Mucosa of stomach (tissue), 1 donor: Measurements from ENCODE around the gene ETF1.
A peak's percentile ranks its signal among the peaks of the same experiment; 100 is the strongest.

Experiments
- H3K27me3 ChIP-seq: one replicate; pipeline ENCODE4 v1.7.0; 2013; ENCODE audit warnings: mild to moderate bottlenecking, low read length; ENCODE audit not compliant: control insufficient read depth, insufficient read depth
- H3K36me3 ChIP-seq: one replicate; pipeline ENCODE4 v1.7.0; 2013; ENCODE audit warnings: low read length; ENCODE audit not compliant: control insufficient read depth, insufficient read depth
- H3K4me1 ChIP-seq: one replicate; pipeline ENCODE4 v1.7.0; 2013; ENCODE audit warnings: mild to moderate bottlenecking, low read length; ENCODE audit not compliant: control insufficient read depth, insufficient read depth
- H3K4me3 ChIP-seq: one replicate; pipeline ENCODE4 v1.7.0; 2013; ENCODE audit warnings: low read length
- H3K9ac ChIP-seq: one replicate; pipeline ENCODE4 v1.7.0; 2013; ENCODE audit warnings: mild to moderate bottlenecking, low read length, moderate library complexity
- H3K9me3 ChIP-seq: one replicate; pipeline ENCODE4 v1.7.0; 2013; ENCODE audit warnings: mild to moderate bottlenecking, low read length, moderate library complexity; ENCODE audit not compliant: control insufficient read depth
- donor health status: Pancreatic carcinoma.

Gene ETF1

DNA sequence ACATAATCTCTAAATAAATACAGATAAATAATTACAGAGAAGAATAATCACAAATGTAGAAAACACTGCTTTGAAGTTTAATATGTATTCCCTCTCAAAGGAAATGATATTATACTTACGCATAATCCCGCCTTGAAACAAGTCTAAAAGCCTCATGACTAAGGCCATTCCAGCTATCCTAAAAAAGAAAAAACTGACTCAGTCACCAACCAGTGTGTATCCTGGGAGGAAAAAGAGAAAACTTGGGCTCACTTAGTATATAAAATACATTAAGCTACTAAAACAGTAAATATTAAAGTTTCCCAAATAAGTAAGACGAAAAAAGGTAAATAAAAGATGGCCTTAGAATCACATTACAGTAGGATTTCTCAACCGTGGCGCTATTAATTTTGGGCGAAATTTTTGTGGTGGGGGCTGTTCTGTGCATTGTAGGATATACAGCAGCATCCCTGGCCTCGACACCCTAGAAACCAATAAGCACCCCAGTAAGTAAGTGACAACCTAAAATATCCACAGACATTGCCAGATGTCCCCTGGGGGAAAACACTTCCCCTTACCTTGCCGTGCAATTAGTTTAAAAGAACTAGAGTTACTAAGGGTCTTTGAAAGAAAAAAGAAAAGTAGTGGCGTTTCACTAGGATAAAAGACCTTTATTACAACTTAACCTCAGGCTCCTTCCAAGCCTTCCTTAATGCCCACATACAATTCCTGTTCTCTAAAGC, 31.1 kb upstream of the ETF1 start:
- H3K9me3 ChIP-seq = no peaks in the 10 kb centered on the region
- H3K9ac ChIP-seq = peak overlapping the region; percentile 96
- no peaks in the 10 kb centered on the region for H3K27me3 ChIP-seq
- H3K4me1 ChIP-seq = peaks cover 13% of the 10 kb centered on the region
- peaks cover 17% of the 10 kb centered on the region for H3K36me3 ChIP-seq
- H3K4me3 ChIP-seq = peak overlapping the region; percentile 74

DNA sequence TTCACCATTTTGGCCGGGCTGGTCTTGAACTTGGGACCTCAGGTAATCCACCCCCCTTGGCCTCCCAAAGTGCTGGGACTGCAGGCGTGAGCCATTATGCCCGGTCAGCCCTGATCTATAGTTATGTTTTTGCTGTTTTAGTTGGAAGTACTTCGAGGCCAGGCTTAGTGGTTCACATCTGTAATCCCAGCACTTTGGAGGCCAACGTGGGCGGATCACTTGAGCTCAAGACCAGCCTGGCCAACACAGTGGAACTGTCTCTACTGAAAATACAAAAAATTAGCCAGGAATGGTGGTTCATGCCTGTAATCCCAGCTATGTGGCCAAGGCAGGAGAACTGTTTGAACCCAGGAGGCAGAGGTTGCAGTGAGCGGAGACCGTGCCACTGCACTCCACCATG, 30.2 kb upstream of the ETF1 start:
- no peaks in the 10 kb centered on the region for H3K27me3 ChIP-seq
- no peaks in the 10 kb centered on the region for H3K9me3 ChIP-seq
- peaks cover 17% of the 10 kb centered on the region for H3K36me3 ChIP-seq
- H3K4me1 ChIP-seq = peaks cover 11% of the 10 kb centered on the region
- no peak overlapping the region for H3K4me3 ChIP-seq
- H3K9ac ChIP-seq = no peak overlapping the region

DNA sequence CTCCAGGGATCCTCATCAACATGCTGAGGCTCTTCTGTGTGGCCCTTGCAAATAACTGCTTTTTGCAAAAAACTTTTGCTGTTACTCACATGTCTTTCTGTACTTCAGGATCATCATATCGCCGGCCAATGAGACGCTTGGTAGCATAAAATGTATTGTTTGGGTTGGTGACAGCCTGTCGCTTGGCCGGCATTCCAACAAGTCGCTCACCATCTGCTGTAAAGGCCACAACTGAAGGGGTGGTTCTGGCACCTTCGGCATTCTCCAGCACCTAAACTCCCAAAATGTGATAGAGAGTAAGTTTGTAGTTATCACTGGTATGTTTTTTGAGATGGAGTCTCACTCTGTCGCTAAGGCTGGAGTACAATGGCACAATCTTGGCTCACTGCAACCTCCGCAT, 27.8 kb upstream of the ETF1 start:
- peaks cover 6% of the 10 kb centered on the region for H3K4me1 ChIP-seq
- no peak overlapping the region for H3K9ac ChIP-seq
- H3K27me3 ChIP-seq = no peaks in the 10 kb centered on the region
- peaks cover 21% of the 10 kb centered on the region for H3K36me3 ChIP-seq
- H3K9me3 ChIP-seq = no peaks in the 10 kb centered on the region
- no peak overlapping the region for H3K4me3 ChIP-seq

DNA sequence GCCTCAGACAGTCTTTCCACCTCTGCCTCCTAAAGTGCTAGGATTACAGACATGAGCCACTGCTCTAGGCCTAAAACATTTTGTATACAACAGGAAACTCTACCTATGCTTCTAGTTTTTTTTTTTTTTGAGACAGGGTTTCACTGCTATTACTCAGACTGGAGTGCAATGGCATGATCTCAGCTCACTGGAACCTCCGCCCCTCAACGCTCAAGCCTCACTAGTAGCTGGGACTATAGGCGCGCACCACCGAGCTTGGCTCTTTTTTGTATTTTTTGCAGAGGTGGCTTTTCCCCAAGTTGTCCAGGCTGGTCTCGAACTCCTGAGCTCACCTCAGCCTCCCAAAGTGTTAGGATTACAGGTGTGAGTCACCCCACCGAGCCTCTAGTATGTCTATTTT, 26.7 kb upstream of the ETF1 start:
- Histone ChIP-seq H3K4me1 (peaks cover 5% of the 10 kb centered on the region), H3K27me3 (no peaks in the 10 kb centered on the region), H3K9ac (no peak overlapping the region), H3K4me3 (no peak overlapping the region), H3K9me3 (no peaks in the 10 kb centered on the region), H3K36me3 (peaks cover 21% of the 10 kb centered on the region)

DNA sequence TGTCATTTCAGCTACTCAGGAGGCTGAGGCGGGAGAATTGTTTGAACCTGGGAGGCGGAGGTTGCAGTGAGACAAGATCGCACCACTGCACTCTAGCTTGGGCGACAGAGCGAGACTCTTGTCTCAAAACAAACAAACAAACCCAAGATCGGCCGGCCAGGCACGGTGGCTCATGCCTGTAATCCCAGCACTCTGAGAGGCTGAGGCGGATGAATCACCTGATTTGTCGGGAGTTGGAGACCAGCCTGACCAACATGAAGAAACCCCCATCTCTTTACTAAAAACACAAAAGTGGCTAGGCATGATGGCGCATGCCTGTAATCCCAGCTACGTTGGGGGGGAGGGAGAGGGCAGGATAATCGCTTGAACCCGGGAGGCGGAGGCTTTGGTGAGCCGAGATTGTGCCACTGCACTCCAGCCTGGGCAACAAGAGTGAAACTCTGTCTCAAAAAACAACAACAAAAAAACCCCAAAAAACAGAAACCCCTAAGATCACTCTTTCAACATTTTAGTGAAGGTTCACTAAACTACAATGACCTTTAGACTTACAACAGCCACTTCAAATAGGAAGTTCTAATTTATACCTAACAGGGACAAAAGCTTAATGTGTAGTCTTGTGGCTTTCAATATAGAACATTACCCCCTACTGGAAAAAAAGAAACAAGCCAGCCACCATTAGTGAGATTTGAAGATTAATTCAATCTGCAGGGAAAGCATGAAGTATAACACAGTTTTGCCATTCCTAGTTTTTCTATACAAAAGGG, 25.2 kb upstream of the ETF1 start:
- Histone ChIP-seq H3K9ac (no peak overlapping the region), H3K4me3 (no peak overlapping the region), H3K9me3 (no peaks in the 10 kb centered on the region), H3K27me3 (no peaks in the 10 kb centered on the region), H3K4me1 (no peaks in the 10 kb centered on the region), H3K36me3 (peaks cover 21% of the 10 kb centered on the region)

DNA sequence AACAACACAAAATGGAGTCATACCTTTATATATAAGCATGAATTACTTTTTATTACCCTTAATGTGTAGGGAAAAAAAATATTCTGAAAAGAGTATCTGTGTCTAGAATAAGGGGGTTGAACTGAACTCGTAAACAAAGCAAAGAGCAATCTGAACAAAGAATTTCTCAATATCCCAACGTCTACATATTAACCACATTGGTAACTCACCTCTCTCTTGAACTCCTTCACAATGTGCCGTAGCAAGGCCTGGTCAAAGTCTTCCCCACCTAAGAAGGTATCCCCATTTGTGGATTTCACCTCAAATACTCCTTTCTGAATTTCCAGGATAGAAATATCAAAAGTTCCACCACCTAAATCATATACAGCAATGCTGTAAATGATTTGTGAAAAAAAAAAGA, 23.8 kb upstream of the ETF1 start:
- peaks cover 17% of the 10 kb centered on the region for H3K36me3 ChIP-seq
- no peaks in the 10 kb centered on the region for H3K9me3 ChIP-seq
- no peaks in the 10 kb centered on the region for H3K4me1 ChIP-seq
- no peak overlapping the region for H3K4me3 ChIP-seq
- no peak overlapping the region for H3K9ac ChIP-seq
- H3K27me3 ChIP-seq = no peaks in the 10 kb centered on the region

DNA sequence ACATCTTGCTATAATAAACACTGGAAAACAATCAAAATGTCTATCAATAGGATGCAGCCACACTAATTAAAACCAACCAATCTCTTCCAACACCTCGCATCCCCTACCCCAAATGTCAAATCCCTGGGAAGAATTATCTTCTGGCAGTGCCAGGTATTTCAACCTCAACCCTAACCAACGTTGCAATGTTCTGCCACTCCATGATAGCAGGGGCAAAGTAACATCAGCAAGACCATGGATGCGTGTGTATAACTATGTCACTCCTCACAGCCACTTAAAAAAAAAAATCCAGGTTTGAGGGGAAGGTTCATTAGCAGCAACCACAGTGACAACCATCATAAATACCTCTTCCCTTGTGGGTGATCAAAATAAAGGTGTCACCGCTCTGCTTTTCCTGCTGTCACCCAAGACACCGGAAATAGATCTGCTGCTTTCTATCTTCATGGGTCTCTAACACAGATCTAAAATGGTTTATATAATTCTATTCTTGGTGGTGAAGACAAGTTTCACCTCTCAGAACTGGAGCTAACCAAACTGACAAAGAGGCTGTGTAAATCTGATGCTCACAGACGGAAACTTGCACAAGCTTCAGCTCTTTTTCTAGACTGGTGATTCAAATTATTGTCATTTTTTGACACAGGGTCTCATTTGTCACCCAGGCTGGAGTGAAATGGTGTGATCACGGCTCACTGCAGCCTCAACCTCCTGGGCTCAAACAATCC, 22.2 kb upstream of the ETF1 start:
- H3K27me3 ChIP-seq = no peaks in the 10 kb centered on the region
- no peak overlapping the region for H3K9ac ChIP-seq
- peaks cover 8% of the 10 kb centered on the region for H3K36me3 ChIP-seq
- no peak overlapping the region for H3K4me3 ChIP-seq
- no peaks in the 10 kb centered on the region for H3K4me1 ChIP-seq
- no peaks in the 10 kb centered on the region for H3K9me3 ChIP-seq

DNA sequence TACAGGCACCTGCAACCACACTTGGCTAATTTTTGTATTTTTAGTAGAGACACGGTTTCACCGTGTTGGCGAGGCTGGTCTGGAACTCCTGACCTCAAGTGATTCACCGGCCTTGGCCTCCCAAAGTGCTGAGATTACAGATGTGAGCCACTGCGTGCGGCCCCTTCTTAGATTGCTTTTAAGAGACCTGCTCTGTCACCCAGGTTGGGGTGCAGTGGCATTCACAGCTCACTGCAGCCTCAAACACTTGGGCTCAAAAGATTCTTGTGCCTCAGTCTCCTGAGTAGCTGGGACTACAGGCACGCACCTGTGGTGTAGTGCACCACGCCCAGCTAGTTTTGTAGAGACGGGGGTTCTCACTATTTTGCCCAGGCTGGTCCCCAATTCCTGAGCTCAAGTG, 21.2 kb upstream of the ETF1 start:
- Histone ChIP-seq H3K27me3 (no peaks in the 10 kb centered on the region), H3K4me3 (no peak overlapping the region), H3K4me1 (no peaks in the 10 kb centered on the region), H3K9me3 (no peaks in the 10 kb centered on the region), H3K36me3 (peaks cover 8% of the 10 kb centered on the region), H3K9ac (no peak overlapping the region)

DNA sequence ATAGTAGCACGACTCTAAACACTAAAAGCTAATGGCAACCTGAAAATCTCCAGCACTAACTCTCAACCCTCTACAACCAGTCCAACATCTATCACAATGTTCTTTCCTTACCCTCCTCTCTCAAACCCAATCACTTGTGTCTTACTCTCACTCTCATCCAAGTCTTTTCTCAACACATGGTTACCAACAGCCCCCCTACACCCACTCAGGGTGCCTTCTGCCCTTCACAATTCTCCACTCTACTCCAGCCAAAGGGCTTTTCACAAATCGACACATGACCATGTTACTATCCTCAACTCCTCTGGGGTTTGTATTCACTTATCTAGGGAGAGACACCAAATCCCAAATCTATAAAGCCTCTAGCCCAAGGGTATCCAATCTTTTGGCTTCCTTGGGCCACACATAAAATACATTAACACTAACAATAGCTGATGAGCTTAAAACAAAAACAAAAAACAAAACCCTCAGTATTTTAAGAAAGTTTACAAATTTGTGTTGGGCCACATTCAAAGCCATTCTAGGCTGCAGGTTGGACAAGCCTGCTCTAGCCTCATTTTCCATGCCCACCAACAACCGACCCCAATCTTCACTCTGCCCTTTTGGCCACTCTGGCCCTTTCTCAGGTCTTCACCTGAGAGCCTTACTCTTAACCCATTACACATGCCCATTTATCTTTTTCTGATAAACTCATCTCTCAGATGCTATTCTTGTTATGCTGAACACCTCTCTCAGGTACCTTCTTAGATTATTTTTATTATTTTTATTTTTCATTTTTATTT, 20.5 kb upstream of the ETF1 start:
- Histone ChIP-seq H3K4me1 (no peaks in the 10 kb centered on the region), H3K9me3 (no peaks in the 10 kb centered on the region), H3K27me3 (no peaks in the 10 kb centered on the region), H3K4me3 (no peak overlapping the region), H3K36me3 (peaks cover 8% of the 10 kb centered on the region), H3K9ac (no peak overlapping the region)

DNA sequence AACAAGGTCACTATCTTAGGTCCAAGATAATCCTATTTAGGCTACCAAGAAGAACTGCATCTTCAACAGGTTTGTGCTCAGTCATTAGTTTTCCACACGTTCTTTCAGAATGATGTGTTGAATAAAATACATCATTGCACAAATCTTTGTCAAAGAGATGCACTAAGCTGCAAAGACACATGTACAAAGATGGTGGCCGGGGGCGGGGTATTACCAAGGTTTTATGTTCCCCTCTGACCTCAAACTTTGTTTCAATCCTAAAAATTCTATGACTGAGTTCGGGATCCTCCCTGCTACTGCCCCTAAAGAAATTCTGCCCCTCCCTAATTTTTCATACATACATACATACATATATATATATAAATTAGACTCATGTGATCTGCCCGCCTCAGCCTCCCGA, 17.9 kb upstream of the ETF1 start:
- no peaks in the 10 kb centered on the region for H3K27me3 ChIP-seq
- no peaks in the 10 kb centered on the region for H3K9me3 ChIP-seq
- H3K9ac ChIP-seq = no peak overlapping the region
- peaks cover 4% of the 10 kb centered on the region for H3K36me3 ChIP-seq
- no peaks in the 10 kb centered on the region for H3K4me1 ChIP-seq
- H3K4me3 ChIP-seq = no peak overlapping the region

DNA sequence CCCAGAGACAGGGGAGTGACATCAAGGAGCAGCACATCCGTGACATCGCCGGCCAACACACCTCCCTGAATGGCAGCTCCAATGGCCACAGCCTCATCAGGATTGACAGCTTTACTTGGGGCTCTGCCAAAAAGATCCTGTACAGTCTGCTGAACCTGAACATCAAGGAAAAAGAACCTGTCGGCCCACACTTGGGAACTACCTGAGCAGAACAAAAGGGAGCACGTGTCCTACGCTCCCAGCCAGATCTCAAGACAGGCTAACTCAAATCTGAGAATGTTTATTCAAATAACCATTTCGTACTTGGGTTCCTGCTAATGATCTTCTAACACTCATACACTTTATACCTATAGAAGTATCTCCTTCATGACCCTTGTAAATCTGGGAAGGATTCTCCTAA, 16.9 kb upstream of the ETF1 start:
- H3K36me3 ChIP-seq = peaks cover 4% of the 10 kb centered on the region
- no peak overlapping the region for H3K4me3 ChIP-seq
- H3K9me3 ChIP-seq = no peaks in the 10 kb centered on the region
- H3K4me1 ChIP-seq = no peaks in the 10 kb centered on the region
- no peak overlapping the region for H3K9ac ChIP-seq
- H3K27me3 ChIP-seq = no peaks in the 10 kb centered on the region
